ENCODE data around the gene CHI3L1. TPM values are rescaled to one million over a fixed set of nuclear protein-coding genes. Genes with fewer than 3 reads are reported as not detected.

CHI3L1 gene
- total RNA-seq, 1 experiment from 2014 or later: not detected

- TF ChIP-seq REST (IDR thresholded peaks at IDR 0.05; ENCODE audit: low read depth) (no peak), CBX3 (IDR thresholded peaks at IDR 0.05; ENCODE audit: low read depth) (no peak), POLR2A (IDR thresholded peaks at IDR 0.05; ENCODE audit: borderline replicate concordance, extremely low read depth, insufficient read depth, insufficient read length) (no peak), SIN3A (IDR thresholded peaks at IDR 0.05; ENCODE audit: low read depth) (no peak), SRF (IDR thresholded peaks at IDR 0.05; ENCODE audit: low read depth) (no peak), ELF1 (IDR thresholded peaks at IDR 0.05; ENCODE audit: borderline replicate concordance, low read depth) (no peak), RAD21 (IDR thresholded peaks at IDR 0.05; ENCODE audit: low read depth) (no peak)
- TF ChIP-seq, protein P1, sequence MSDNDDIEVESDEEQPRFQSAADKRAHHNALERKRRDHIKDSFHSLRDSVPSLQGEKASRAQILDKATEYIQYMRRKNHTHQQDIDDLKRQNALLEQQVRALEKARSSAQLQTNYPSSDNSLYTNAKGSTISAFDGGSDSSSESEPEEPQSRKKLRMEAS (IDR thresholded peaks at IDR 0.05): no peak
- TF ChIP-seq, protein P2, sequence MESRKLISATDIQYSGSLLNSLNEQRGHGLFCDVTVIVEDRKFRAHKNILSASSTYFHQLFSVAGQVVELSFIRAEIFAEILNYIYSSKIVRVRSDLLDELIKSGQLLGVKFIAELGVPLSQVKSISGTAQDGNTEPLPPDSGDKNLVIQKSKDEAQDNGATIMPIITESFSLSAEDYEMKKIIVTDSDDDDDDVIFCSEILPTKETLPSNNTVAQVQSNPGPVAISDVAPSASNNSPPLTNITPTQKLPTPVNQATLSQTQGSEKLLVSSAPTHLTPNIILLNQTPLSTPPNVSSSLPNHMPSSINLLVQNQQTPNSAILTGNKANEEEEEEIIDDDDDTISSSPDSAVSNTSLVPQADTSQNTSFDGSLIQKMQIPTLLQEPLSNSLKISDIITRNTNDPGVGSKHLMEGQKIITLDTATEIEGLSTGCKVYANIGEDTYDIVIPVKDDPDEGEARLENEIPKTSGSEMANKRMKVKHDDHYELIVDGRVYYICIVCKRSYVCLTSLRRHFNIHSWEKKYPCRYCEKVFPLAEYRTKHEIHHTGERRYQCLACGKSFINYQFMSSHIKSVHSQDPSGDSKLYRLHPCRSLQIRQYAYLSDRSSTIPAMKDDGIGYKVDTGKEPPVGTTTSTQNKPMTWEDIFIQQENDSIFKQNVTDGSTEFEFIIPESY (IDR thresholded peaks at IDR 0.05; ENCODE audit: extremely low read depth, insufficient replicate concordance, low read length): no peak
These were observed 8.4 kb downstream of the CHI3L1 start (continued) for GRCh38 chr1:203178083-203178482.
